ENCODE measurements around the gene TRIM31. TPM values are rescaled to one million over a fixed set of nuclear protein-coding genes. Genes with fewer than 3 reads are reported as not detected.

Gene TRIM31
- total and polyA plus RNA-seq, 10 of the 15 experiments (the other 5 are each of a cell fraction or from before 2014, with no cell fraction given) = 0.09 to 20.5 (median 0.31) TPM; not detected in 3

- TF ChIP-seq, protein P1, sequence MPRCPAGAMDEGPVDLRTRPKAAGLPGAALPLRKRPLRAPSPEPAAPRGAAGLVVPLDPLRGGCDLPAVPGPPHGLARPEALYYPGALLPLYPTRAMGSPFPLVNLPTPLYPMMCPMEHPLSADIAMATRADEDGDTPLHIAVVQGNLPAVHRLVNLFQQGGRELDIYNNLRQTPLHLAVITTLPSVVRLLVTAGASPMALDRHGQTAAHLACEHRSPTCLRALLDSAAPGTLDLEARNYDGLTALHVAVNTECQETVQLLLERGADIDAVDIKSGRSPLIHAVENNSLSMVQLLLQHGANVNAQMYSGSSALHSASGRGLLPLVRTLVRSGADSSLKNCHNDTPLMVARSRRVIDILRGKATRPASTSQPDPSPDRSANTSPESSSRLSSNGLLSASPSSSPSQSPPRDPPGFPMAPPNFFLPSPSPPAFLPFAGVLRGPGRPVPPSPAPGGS (IDR thresholded peaks at IDR 0.05; ENCODE audit: borderline replicate concordance, insufficient read depth, low read depth, low read length, poor library complexity, severe bottlenecking) = no peak
- TF ChIP-seq NFYB (IDR thresholded peaks at IDR 0.05; ENCODE audit: insufficient read depth, low read depth, low read length) (no peak), BHLHE40 (IDR thresholded peaks at IDR 0.05; ENCODE audit: borderline replicate concordance in 1 of 2, low read depth in 2 of 2, low read length in 1 of 2) (no peak), NFIC (IDR thresholded peaks at IDR 0.05; ENCODE audit: low read depth, low read length) (no peak), PKNOX1 (IDR thresholded peaks at IDR 0.05) (no peak), LARP7 (IDR thresholded peaks at IDR 0.05) (no peak), NBN (IDR thresholded peaks at IDR 0.05) (no peak), HCFC1 (IDR thresholded peaks at IDR 0.05; ENCODE audit: low read length) (no peak), TBL1XR1 (IDR thresholded peaks at IDR 0.05; ENCODE audit: low read depth, low read length) (no peak), SMARCA5 (IDR thresholded peaks at IDR 0.05) (no peak), NRF1 (conservative IDR thresholded peaks at IDR 0.05; ENCODE audit: low read depth, low read length) (no peak), ASH2L (IDR thresholded peaks at IDR 0.05; ENCODE audit: borderline replicate concordance, low read depth) (no peak), PAX5 (IDR thresholded peaks at IDR 0.05; ENCODE audit: borderline replicate concordance, low read depth, low read length) (no peak)
These were observed 46.8 kb downstream of the TRIM31 start (continued) for GRCh38 chr6:30066082-30066481.

Measured in GM12878 (cell line).